ENCODE measurements around the gene GNG2. TPM values are rescaled to one million over a fixed set of nuclear protein-coding genes. Genes with fewer than 3 reads are reported as not detected.
A peak's percentile ranks its signal among the peaks of the same experiment; 100 is the strongest.

Gene GNG2
- 100 to 1,000 TPM; 102 to 195 TPM for total RNA-seq
- 100 to 1,000 TPM; 262 to 347 TPM for polyA plus RNA-seq (ENCODE audit: insufficient read length in 2 of 2)
- long read RNA-seq, donor 1, transcript GNG2-213 (4 exons, 2,125 nt): major isoform, 129 of 405 reads
- long read RNA-seq, donor 1, transcript GNG2-201 (3 exons, 3,729 nt): minor isoform, 8 of 405 reads
- long read RNA-seq, donor 1, partial matches to known transcripts: 266 of 405 reads
- long read RNA-seq, donor 1, other reads (novel, unspliced or antisense): 0 of 405 reads
- long read RNA-seq, donor 2, transcript GNG2-213 (4 exons, 2,125 nt): major isoform, 54 of 63 reads
- long read RNA-seq, donor 2, transcript GNG2-201 (3 exons, 3,729 nt): minor isoform, 6 of 63 reads
- long read RNA-seq, donor 2, partial matches to known transcripts: 0 of 63 reads
- long read RNA-seq, donor 2, other reads (novel, unspliced or antisense): 0 of 63 reads
- long read RNA-seq, donor 3, transcript GNG2-201 (3 exons, 3,729 nt): minor isoform, 5 of 114 reads
- long read RNA-seq, donor 3, transcript GNG2-212 (3 exons, 3,424 nt): minor isoform, 11 of 114 reads
- long read RNA-seq, donor 3, transcript GNG2-213 (4 exons, 2,125 nt): major isoform, 81 of 114 reads
- long read RNA-seq, donor 3, partial matches to known transcripts: 16 of 114 reads
- long read RNA-seq, donor 3, other reads (novel, unspliced or antisense): 0 of 114 reads
- long read RNA-seq, donor 4, transcript GNG2-213 (4 exons, 2,125 nt): major isoform, 19 of 22 reads
- long read RNA-seq, donor 4, partial matches to known transcripts: 0 of 22 reads
- long read RNA-seq, donor 4, other reads (novel, unspliced or antisense): 0 of 22 reads

GRCh38 chr14:51860164-51860824 lies at the start of gene GNG2:
TSS of gene GNG2 (plus strand) at chr14:51860612. CDS start at chr14:51950679, 90,067 bp downstream.
- Histone ChIP-seq H3K36me3 (ENCODE audit: control insufficient read depth, insufficient read depth, low read length) (no peaks in the 10 kb centered on the region), H3K27me3 (ENCODE audit: control insufficient read depth, insufficient read depth, low read length) (no peaks in the 10 kb centered on the region), H3K9me3 (ENCODE audit: control insufficient read depth, insufficient read depth, low read length) (no peaks in the 10 kb centered on the region), H3K4me1 (ENCODE audit: control insufficient read depth, insufficient read depth, low read length) (peaks cover 11% of the 10 kb centered on the region), H3K27ac (ENCODE audit: low read depth, low read length) (peak within 1 kb of the TSS; percentile 93), H3K4me3 (ENCODE audit: low read depth, low read length) (peak within 1 kb of the TSS; percentile 67)
- WGBS (ENCODE audit: insufficient coverage): 2% methylated on average over 21 of the region's 22 CpGs
- DNase-seq (ENCODE audit: low read depth in 4 of 6, low spot score in 6 of 6): peak in 4 of 6 donors; percentile 69 to 97 (median 84)

- H3K4me1 ChIP-seq (ENCODE audit: control insufficient read depth, insufficient read depth, low read length): peaks cover 7% of the 10 kb centered on the region
- H3K27ac ChIP-seq (ENCODE audit: low read depth, low read length): no peak overlapping the region
- no peaks in the 10 kb centered on the region for H3K9me3 ChIP-seq (ENCODE audit: control insufficient read depth, insufficient read depth, low read length)
- H3K27me3 ChIP-seq (ENCODE audit: control insufficient read depth, insufficient read depth, low read length): no peaks in the 10 kb centered on the region
- DNase-seq (ENCODE audit: low read depth in 4 of 6, low spot score in 6 of 6): no peak
- H3K36me3 ChIP-seq (ENCODE audit: control insufficient read depth, insufficient read depth, low read length): no peaks in the 10 kb centered on the region
- H3K4me3 ChIP-seq (ENCODE audit: low read depth, low read length): no peak overlapping the region
Measured at GRCh38 chr14:51811706-51812105, 48.7 kb upstream of the GNG2 start.

- DNase-seq (ENCODE audit: low read depth in 4 of 6, low spot score in 6 of 6): no peak
- 60% methylated on average over 15 of the region's 15 CpGs for WGBS (ENCODE audit: insufficient coverage)
- Histone ChIP-seq H3K36me3 (ENCODE audit: control insufficient read depth, insufficient read depth, low read length) (no peaks in the 10 kb centered on the region), H3K4me1 (ENCODE audit: control insufficient read depth, insufficient read depth, low read length) (peaks cover 7% of the 10 kb centered on the region), H3K27ac (ENCODE audit: low read depth, low read length) (no peak overlapping the region), H3K4me3 (ENCODE audit: low read depth, low read length) (no peak overlapping the region), H3K9me3 (ENCODE audit: control insufficient read depth, insufficient read depth, low read length) (no peaks in the 10 kb centered on the region), H3K27me3 (ENCODE audit: control insufficient read depth, insufficient read depth, low read length) (no peaks in the 10 kb centered on the region)
Measured at GRCh38 chr14:51816031-51816430, 44.4 kb upstream of the GNG2 start.

GRCh38 chr14:51817326-51817725 lies 43.1 kb upstream of the GNG2 start:
- no peak for DNase-seq (ENCODE audit: low read depth in 4 of 6, low spot score in 6 of 6)
- Histone ChIP-seq H3K4me1 (ENCODE audit: control insufficient read depth, insufficient read depth, low read length) (peaks cover 7% of the 10 kb centered on the region), H3K27me3 (ENCODE audit: control insufficient read depth, insufficient read depth, low read length) (no peaks in the 10 kb centered on the region), H3K4me3 (ENCODE audit: low read depth, low read length) (no peak overlapping the region), H3K27ac (ENCODE audit: low read depth, low read length) (no peak overlapping the region), H3K36me3 (ENCODE audit: control insufficient read depth, insufficient read depth, low read length) (no peaks in the 10 kb centered on the region), H3K9me3 (ENCODE audit: control insufficient read depth, insufficient read depth, low read length) (no peaks in the 10 kb centered on the region)
- no CpG with 5 or more reads among the region's 2 CpGs for WGBS (ENCODE audit: insufficient coverage)

- Histone ChIP-seq H3K4me1 (ENCODE audit: control insufficient read depth, insufficient read depth, low read length) (peaks cover 7% of the 10 kb centered on the region), H3K27me3 (ENCODE audit: control insufficient read depth, insufficient read depth, low read length) (no peaks in the 10 kb centered on the region), H3K27ac (ENCODE audit: low read depth, low read length) (no peak overlapping the region), H3K9me3 (ENCODE audit: control insufficient read depth, insufficient read depth, low read length) (no peaks in the 10 kb centered on the region), H3K36me3 (ENCODE audit: control insufficient read depth, insufficient read depth, low read length) (no peaks in the 10 kb centered on the region), H3K4me3 (ENCODE audit: low read depth, low read length) (no peak overlapping the region)
- 88% methylated on average over 6 of the region's 9 CpGs for WGBS (ENCODE audit: insufficient coverage)
- peak in 2 of 6 donors; percentile 21 to 49 for DNase-seq (ENCODE audit: low read depth in 4 of 6, low spot score in 6 of 6)
Measured at GRCh38 chr14:51818748-51819380, 41.5 kb upstream of the GNG2 start.

GRCh38 chr14:51821822-51822221 lies 38.6 kb upstream of the GNG2 start:
- no peaks in the 10 kb centered on the region for H3K9me3 ChIP-seq (ENCODE audit: control insufficient read depth, insufficient read depth, low read length)
- no peaks in the 10 kb centered on the region for H3K27me3 ChIP-seq (ENCODE audit: control insufficient read depth, insufficient read depth, low read length)
- H3K4me1 ChIP-seq (ENCODE audit: control insufficient read depth, insufficient read depth, low read length): no peaks in the 10 kb centered on the region
- no peak for DNase-seq (ENCODE audit: low read depth in 4 of 6, low spot score in 6 of 6)
- no peaks in the 10 kb centered on the region for H3K36me3 ChIP-seq (ENCODE audit: control insufficient read depth, insufficient read depth, low read length)
- H3K27ac ChIP-seq (ENCODE audit: low read depth, low read length): no peak overlapping the region
- H3K4me3 ChIP-seq (ENCODE audit: low read depth, low read length): no peak overlapping the region

GRCh38 chr14:51822499-51822898 lies 37.9 kb upstream of the GNG2 start:
- H3K36me3 ChIP-seq (ENCODE audit: control insufficient read depth, insufficient read depth, low read length): no peaks in the 10 kb centered on the region
- H3K27ac ChIP-seq (ENCODE audit: low read depth, low read length): no peak overlapping the region
- H3K27me3 ChIP-seq (ENCODE audit: control insufficient read depth, insufficient read depth, low read length): no peaks in the 10 kb centered on the region
- no peaks in the 10 kb centered on the region for H3K4me1 ChIP-seq (ENCODE audit: control insufficient read depth, insufficient read depth, low read length)
- 0% methylated on average over 1 of the region's 2 CpGs for WGBS (ENCODE audit: insufficient coverage)
- DNase-seq (ENCODE audit: low read depth in 4 of 6, low spot score in 6 of 6): no peak
- H3K9me3 ChIP-seq (ENCODE audit: control insufficient read depth, insufficient read depth, low read length): no peaks in the 10 kb centered on the region
- no peak overlapping the region for H3K4me3 ChIP-seq (ENCODE audit: low read depth, low read length)

GRCh38 chr14:51823706-51824105 lies 36.7 kb upstream of the GNG2 start:
- 88% methylated on average over 4 of the region's 6 CpGs for WGBS (ENCODE audit: insufficient coverage)
- no peak for DNase-seq (ENCODE audit: low read depth in 4 of 6, low spot score in 6 of 6)

GRCh38 chr14:51824191-51824590 lies 36.2 kb upstream of the GNG2 start:
- H3K4me1 ChIP-seq (ENCODE audit: control insufficient read depth, insufficient read depth, low read length): no peaks in the 10 kb centered on the region
- WGBS (ENCODE audit: insufficient coverage): no CpG with 5 or more reads among the region's 3 CpGs
- DNase-seq (ENCODE audit: low read depth in 4 of 6, low spot score in 6 of 6): no peak
- H3K9me3 ChIP-seq (ENCODE audit: control insufficient read depth, insufficient read depth, low read length): no peaks in the 10 kb centered on the region
- H3K27me3 ChIP-seq (ENCODE audit: control insufficient read depth, insufficient read depth, low read length): no peaks in the 10 kb centered on the region
- H3K36me3 ChIP-seq (ENCODE audit: control insufficient read depth, insufficient read depth, low read length): no peaks in the 10 kb centered on the region
- no peak overlapping the region for H3K27ac ChIP-seq (ENCODE audit: low read depth, low read length)
- H3K4me3 ChIP-seq (ENCODE audit: low read depth, low read length): no peak overlapping the region

More at GRCh38 chr14:51823706-51824105, 36.7 kb upstream of the GNG2 start:
- no peaks in the 10 kb centered on the region for H3K36me3 ChIP-seq (ENCODE audit: control insufficient read depth, insufficient read depth, low read length)
- no peaks in the 10 kb centered on the region for H3K4me1 ChIP-seq (ENCODE audit: control insufficient read depth, insufficient read depth, low read length)
- no peak overlapping the region for H3K4me3 ChIP-seq (ENCODE audit: low read depth, low read length)
- no peak overlapping the region for H3K27ac ChIP-seq (ENCODE audit: low read depth, low read length)
- H3K9me3 ChIP-seq (ENCODE audit: control insufficient read depth, insufficient read depth, low read length): no peaks in the 10 kb centered on the region
- H3K27me3 ChIP-seq (ENCODE audit: control insufficient read depth, insufficient read depth, low read length): no peaks in the 10 kb centered on the region

Measured in spinal cord (tissue), 10 donors.